Melanocyte of skin (primary cell): Measurements from ENCODE around the gene POP4. TPM values are rescaled to one million over a fixed set of nuclear protein-coding genes. Genes with fewer than 3 reads are reported as not detected.

ENCODE experiments used
- total RNA-seq, 2 donors: library from RNA; depleted of rRNA; stranded (reverse); fragments of >200 nt; gene quantifications; 2 replicates each; pipeline ENCODE4 v1.2.3, GENCODE V29; 2012

Gene POP4, protein sequence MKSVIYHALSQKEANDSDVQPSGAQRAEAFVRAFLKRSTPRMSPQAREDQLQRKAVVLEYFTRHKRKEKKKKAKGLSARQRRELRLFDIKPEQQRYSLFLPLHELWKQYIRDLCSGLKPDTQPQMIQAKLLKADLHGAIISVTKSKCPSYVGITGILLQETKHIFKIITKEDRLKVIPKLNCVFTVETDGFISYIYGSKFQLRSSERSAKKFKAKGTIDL
- 100 to 1,000 TPM in 1 of 2 donors, 10 to 100 TPM in 1; 63.3 to 103 TPM for total RNA-seq

DNA sequence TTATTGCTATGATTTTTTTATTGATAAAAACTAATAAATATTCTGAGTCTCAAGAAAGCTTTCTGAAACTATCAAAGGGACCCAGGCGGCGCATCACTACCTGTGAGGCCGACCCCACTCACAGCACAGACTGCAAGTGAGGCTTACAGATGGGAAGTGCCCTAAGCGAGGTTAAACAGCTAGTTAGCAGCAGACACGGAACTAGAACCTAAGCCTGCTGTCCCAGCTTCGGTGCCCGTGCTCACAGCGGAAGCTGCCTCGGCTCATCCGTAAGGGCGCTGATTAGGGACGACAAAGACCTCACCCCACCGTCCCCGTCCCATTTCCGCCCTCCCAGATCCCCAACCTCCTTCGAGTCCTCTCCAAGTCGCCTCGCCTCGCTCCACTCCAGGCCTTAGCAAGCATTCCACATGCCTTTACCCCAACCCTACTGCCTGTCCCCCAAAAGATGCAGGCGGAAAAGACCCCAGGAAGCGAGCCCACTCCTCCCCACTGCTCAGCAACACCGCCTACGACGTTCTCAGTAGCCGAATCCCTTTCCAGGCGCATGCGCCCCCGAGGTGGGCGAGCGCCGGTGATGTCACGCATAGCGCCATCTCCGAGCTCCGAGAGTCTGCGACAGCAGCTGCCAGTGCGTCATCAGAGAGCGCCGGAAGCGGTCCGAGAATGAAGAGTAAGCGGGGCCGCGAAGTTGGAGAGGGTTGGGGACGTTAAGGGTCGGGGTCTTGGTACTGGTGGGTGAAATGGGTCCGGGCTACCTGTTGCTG lies at the start of gene POP4:
Gene POP4, plus strand, starts transcription at position 631 of the 767 bp plus-strand sequence. Its CDS starts 36 bp downstream, at position 667.

DNA sequence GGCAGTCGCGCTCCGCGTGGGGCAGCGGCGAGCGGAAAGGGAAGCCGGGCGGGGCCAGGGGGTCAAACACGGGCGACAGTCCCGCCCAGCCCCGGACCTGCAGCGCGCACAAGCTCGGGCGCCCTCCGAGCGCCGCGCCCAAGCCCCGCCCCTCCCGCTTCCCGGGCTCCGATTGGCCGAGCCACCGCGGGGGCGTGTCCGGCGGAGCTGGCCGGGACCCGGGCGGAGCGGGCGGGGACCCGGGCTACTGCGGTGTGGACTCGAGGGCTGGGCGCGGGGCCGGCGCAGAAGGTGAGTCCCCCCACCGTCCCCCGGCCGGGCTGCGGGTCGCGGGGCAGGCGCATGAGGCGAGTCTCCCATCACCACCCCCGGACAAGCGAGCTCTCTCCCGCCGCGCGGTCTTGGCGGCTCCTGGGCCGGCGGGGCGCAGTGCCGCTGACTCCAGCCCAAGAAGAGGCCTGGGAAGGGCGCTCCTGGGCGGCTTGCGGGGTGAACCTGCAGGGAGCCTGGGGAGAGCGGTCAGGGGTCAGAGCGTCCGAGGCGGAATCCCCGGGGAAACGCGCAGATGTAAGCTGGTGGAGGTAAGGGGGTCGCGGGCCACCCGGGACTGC lies 59.2 kb downstream of the POP4 start, which contains the start of gene PLEKHF1:
Gene PLEKHF1, plus strand, starts transcription at position 247 of the 611 bp plus-strand sequence. CDS start 8,379 bp downstream, outside the sequence.

Other genes with a start within 250 kb of the POP4 start
- gene VSTM2B, start 80.3 kb upstream of the POP4 start, total RNA-seq: not detected
- 10 to 100 TPM; 14.8 to 28.3 TPM for gene PLEKHF1, start 59.2 kb downstream of the POP4 start, total RNA-seq
- 100 to 1,000 TPM; 160 to 277 TPM for gene C19orf12, start 109.0 kb downstream of the POP4 start, total RNA-seq
- 10 to 100 TPM in 1 of 2 donors, 1 to 10 TPM in 1; 4.8 to 18.0 TPM for gene CCNE1, start 205.7 kb downstream of the POP4 start, total RNA-seq